Right lobe of liver (tissue), 6 donors: ENCODE data around the gene LUZP2. TPM values are rescaled to one million over a fixed set of nuclear protein-coding genes. Genes with fewer than 3 reads are reported as not detected.
A peak's percentile ranks its signal among the peaks of the same experiment; 100 is the strongest.

Source experiments
- ATAC-seq, 4 donors: fragments of 200-7000 bp; cut with Tn5 transposase; one replicate each; pipeline ENCODE4 v1.9.1; 2020; ENCODE audit warnings: mild to moderate bottlenecking in 4 of 4, moderate library complexity in 4 of 4
- DNase-seq, 3 donors: peaks; one replicate each; pipeline ENCODE4 v3.0.0-alpha.2; 2020
- H3K27ac ChIP-seq, 3 donors: fragments of 200-600 bp; one replicate each; pipeline ENCODE4 v1.8.0; 2022
- H3K27me3 ChIP-seq, 2 donors: fragments of 200-600 bp; one replicate each; pipeline ENCODE4 v1.8.0; 2022
- H3K36me3 ChIP-seq, 4 donors: fragments of 200-600 bp; sonication (generic) in 1 of 4; one replicate each; pipeline versions ENCODE4 v1.5.1 to v1.8.0; 2017 to 2022; ENCODE audit warnings: control low read depth in 1 of 4
- H3K4me1 ChIP-seq, 4 donors: fragments of 200-600 bp; sonication (generic) in 1 of 4; one replicate each; pipeline versions ENCODE4 v1.5.1 to v1.8.0; 2017 to 2022; ENCODE audit warnings: control low read depth in 1 of 4
- H3K4me3 ChIP-seq, 3 donors: fragments of 200-600 bp; one replicate each; pipeline ENCODE4 v1.8.0; 2022
- H3K9me3 ChIP-seq, 4 donors: fragments of 200-600 bp; sonication (generic) in 1 of 4; one replicate each; pipeline versions ENCODE4 v1.5.1 to v1.8.0; 2017 to 2022; ENCODE audit warnings: control low read depth in 1 of 4
- CTCF ChIP-seq, 4 donors: fragments of 200-600 bp in 3 of 4; fragments of 450-650 bp in 1 of 4; IDR thresholded peaks; one replicate each; pipeline versions ENCODE4 v1.5.1 to v1.8.0; 2016 to 2022; ENCODE audit warnings: antibody characterized with exemption in 4 of 4, mild to moderate bottlenecking in 2 of 4
- POLR2A ChIP-seq: fragments of 450-650 bp; IDR thresholded peaks from one replicate; pipeline ENCODE4 v1.6.1; 2017; ENCODE audit warnings: antibody characterized with exemption, mild to moderate bottlenecking
- WGBS: methylation state at CpG from one replicate; pipeline ENCODE4 v1.1.6; 2018; ENCODE audit warnings: low coverage, low lambda C conversion rate; ENCODE audit not compliant: insufficient coverage; ENCODE audit errors: missing lambda C conversion rate; 5-methylcytosine and 5-hydroxymethylcytosine counted together
- intact Hi-C, 2 donors: fragments of 100-400 bp; cut with DNase I; formaldehyde crosslinking; loops; one replicate each; pipeline versions ENCODE4 v1.11.2 to v1.14.1; 2022
- total RNA-seq, 6 experiments: library from RNA; depleted of rRNA in 2 of 6; stranded (reverse); fragments of >200 nt in 2 of 6; fragmentation: NEBNext Ultra II Directional in 3 of 6; extraction: Animal tissue kit (Norgen Biotek cat#: 25700) in 3 of 6; gene quantifications; one replicate each; pipeline versions ENCODE4 v1.1.0 to v1.2.4, GENCODE V29; 2016 to 2023
- donor health status: DM: no; HTN: yes; CAD: no.
- donor health status: DM: no; HTN: no; CAD: no.
- donor health status: DM: no; HTN: no; CAD: no.
- donor health status: DM: no; HTN: yes; CAD: no.
- donor health status: DM: no; HTN: yes; CAD: no.

LUZP2 gene
- total RNA-seq, 6 experiments from 2014 or later = not detected

- no peak overlapping the region for H3K27ac ChIP-seq
- DNase-seq = no peak
- H3K36me3 ChIP-seq = no peaks in the 10 kb centered on the region
- no peak for ATAC-seq
- intact Hi-C loops = no loop called here
- 51% methylated on average over 7 of the region's 7 CpGs for WGBS
- H3K27me3 ChIP-seq = no peaks in the 10 kb centered on the region
- no peak for TF ChIP-seq POLR2A
- TF ChIP-seq CTCF (IDR thresholded peaks at IDR 0.05) = no peak
- no peaks in the 10 kb centered on the region for H3K9me3 ChIP-seq
- no peaks in the 10 kb centered on the region for H3K4me1 ChIP-seq
- no peak overlapping the region for H3K4me3 ChIP-seq
Observed at GRCh38 chr11:24502425-24502824, 5.6 kb downstream of the LUZP2 start.

GRCh38 chr11:24509114-24509513 lies 12.3 kb downstream of the LUZP2 start:
- Histone ChIP-seq H3K4me3 (no peak overlapping the region), H3K27ac (no peak overlapping the region), H3K36me3 (no peaks in the 10 kb centered on the region), H3K27me3 (no peaks in the 10 kb centered on the region), H3K9me3 (no peaks in the 10 kb centered on the region), H3K4me1 (no peaks in the 10 kb centered on the region)
- intact Hi-C loops = no loop called here
- ATAC-seq (no peak), DNase-seq (no peak)
- TF ChIP-seq CTCF (IDR thresholded peaks at IDR 0.05) (peak in 1 of 4 donors; percentile 8), POLR2A (no peak)
- 34% methylated on average over 3 of the region's 3 CpGs for WGBS

- H3K4me3 ChIP-seq = no peak overlapping the region
- DNase-seq (no peak), ATAC-seq (no peak)
- H3K36me3 ChIP-seq = no peaks in the 10 kb centered on the region
- H3K27ac ChIP-seq = no peak overlapping the region
- WGBS = 43% methylated on average over 5 of the region's 5 CpGs
- no peaks in the 10 kb centered on the region for H3K27me3 ChIP-seq
- no peak for TF ChIP-seq CTCF (IDR thresholded peaks at IDR 0.05)
- intact Hi-C loops = no loop called here
- no peaks in the 10 kb centered on the region for H3K9me3 ChIP-seq
- no peaks in the 10 kb centered on the region for H3K4me1 ChIP-seq
Observed at GRCh38 chr11:24511511-24511910, 14.7 kb downstream of the LUZP2 start.

- Histone ChIP-seq H3K4me3 (no peak overlapping the region), H3K27me3 (no peaks in the 10 kb centered on the region), H3K36me3 (no peaks in the 10 kb centered on the region), H3K27ac (no peak overlapping the region), H3K9me3 (no peaks in the 10 kb centered on the region), H3K4me1 (no peaks in the 10 kb centered on the region)
- DNase-seq (no peak), ATAC-seq (no peak)
- intact Hi-C loops = no loop called here
- WGBS = 42% methylated on average over 3 of the region's 3 CpGs
- TF ChIP-seq POLR2A (no peak), CTCF (IDR thresholded peaks at IDR 0.05) (no peak)
Observed at GRCh38 chr11:24513479-24514218, 16.8 kb downstream of the LUZP2 start.
